Tibial artery (tissue), 4 donors: Measurements from ENCODE around the gene KL.

Experiments
- DNase-seq, 2 donors: peaks; one replicate each; pipeline ENCODE4 v3.0.0-alpha.2; 2019
- H3K27ac ChIP-seq, 2 donors: fragments of 200-600 bp; sonication (generic) in 1 of 2; 1 replicate in 1 of 2; 2 replicates in 1 of 2; pipeline ENCODE4 v1.5.1; 2018 to 2019; ENCODE audit warnings: mild to moderate bottlenecking in 1 of 2
- H3K27me3 ChIP-seq, 2 donors: fragments of 200-600 bp; sonication (generic) in 1 of 2; one replicate each; pipeline versions ENCODE4 v1.5.1 to v1.6.0; 2016 to 2019
- H3K36me3 ChIP-seq, 3 donors: fragments of 200-600 bp; sonication (generic) in 2 of 3; one replicate each; pipeline ENCODE4 v1.5.1; 2016 to 2019; ENCODE audit warnings: mild to moderate bottlenecking in 2 of 3
- H3K4me1 ChIP-seq, 4 donors: fragments of 200-600 bp; sonication (generic) in 2 of 4; 1 replicate in 3 of 4; 2 replicates in 1 of 4; pipeline ENCODE4 v1.5.1; 2016 to 2019
- H3K4me3 ChIP-seq, 2 donors: fragments of 200-600 bp; sonication (generic) in 1 of 2; 1 replicate in 1 of 2; 2 replicates in 1 of 2; pipeline ENCODE4 v1.5.1; 2018 to 2019; ENCODE audit warnings: mild to moderate bottlenecking in 2 of 2
- H3K9me3 ChIP-seq, 3 donors: fragments of 200-600 bp; sonication (generic) in 1 of 3; one replicate each; pipeline ENCODE4 v1.5.1; 2016 to 2019
- CTCF ChIP-seq, 2 experiments: fragments of 200-600 bp in 1 of 2; fragments of 450-650 bp in 1 of 2; IDR thresholded peaks; one replicate each; pipeline ENCODE4 v1.5.1; 2017 to 2019; ENCODE audit warnings: antibody characterized with exemption in 2 of 2, mild to moderate bottlenecking in 1 of 2, moderate library complexity in 1 of 2
- intact Hi-C: fragments of 100-400 bp; cut with DNase I; formaldehyde crosslinking; loops from one replicate; pipeline ENCODE4 v1.15.0; 2023; ENCODE audit warnings: low total_unique reads

KL gene

GRCh38 chr13:33016414-33017322 is at the start of gene KL:
Gene KL, plus strand, starts transcription at chr13:33016423. Its CDS starts 18 bp downstream, at chr13:33016441.
- DNase-seq = peak; percentile 29 to 66
- no peaks in the 10 kb centered on the region for H3K27me3 ChIP-seq
- intact Hi-C loops = no loop called here
- H3K9me3 ChIP-seq = no peaks in the 10 kb centered on the region
- no peaks in the 10 kb centered on the region for H3K36me3 ChIP-seq
- peak within 1 kb of the TSS; percentile 3 to 54 for H3K27ac ChIP-seq
- H3K4me1 ChIP-seq = peaks cover 0 to 16% (median 6%) of the 10 kb centered on the region in 4 donors
- no peak for TF ChIP-seq CTCF (IDR thresholded peaks at IDR 0.05)
- H3K4me3 ChIP-seq = peak within 1 kb of the TSS; percentile 51 to 57

- H3K4me1 ChIP-seq = peaks cover 0 to 11% (median 3%) of the 10 kb centered on the region in 4 donors
- no peak for DNase-seq
- H3K27ac ChIP-seq = no peak overlapping the region
- TF ChIP-seq CTCF (IDR thresholded peaks at IDR 0.05) = no peak
- intact Hi-C loops = no loop called here
- H3K36me3 ChIP-seq = no peaks in the 10 kb centered on the region
- H3K4me3 ChIP-seq = no peak overlapping the region
- H3K27me3 ChIP-seq = no peaks in the 10 kb centered on the region
- H3K9me3 ChIP-seq = no peaks in the 10 kb centered on the region
Observed at GRCh38 chr13:32967584-32968182, 48.5 kb upstream of the KL start.

- Histone ChIP-seq H3K9me3 (no peaks in the 10 kb centered on the region), H3K27ac (no peak overlapping the region), H3K27me3 (no peaks in the 10 kb centered on the region), H3K4me1 (peaks cover 0 to 11% (median 3%) of the 10 kb centered on the region in 4 donors), H3K36me3 (no peaks in the 10 kb centered on the region), H3K4me3 (no peak overlapping the region)
- intact Hi-C loops = no loop called here
- TF ChIP-seq CTCF (IDR thresholded peaks at IDR 0.05) = no peak
- no peak for DNase-seq
Observed at GRCh38 chr13:32968316-32968715, 47.9 kb upstream of the KL start.

GRCh38 chr13:32968793-32969192 is 47.4 kb upstream of the KL start:
- Histone ChIP-seq H3K9me3 (no peaks in the 10 kb centered on the region), H3K4me1 (peaks cover 0 to 11% (median 3%) of the 10 kb centered on the region in 4 donors), H3K4me3 (no peak overlapping the region), H3K27me3 (no peaks in the 10 kb centered on the region), H3K36me3 (no peaks in the 10 kb centered on the region), H3K27ac (peak overlapping the region in 1 of 2 donors; percentile 66)
- no peak for DNase-seq
- no peak for TF ChIP-seq CTCF (IDR thresholded peaks at IDR 0.05)
- intact Hi-C loops = no loop called here

GRCh38 chr13:32969516-32969941 is 46.7 kb upstream of the KL start:
- no peak for DNase-seq
- Histone ChIP-seq H3K27ac (peak overlapping the region; percentile 45 to 66), H3K9me3 (no peaks in the 10 kb centered on the region), H3K4me1 (peaks cover 0 to 11% (median 3%) of the 10 kb centered on the region in 4 donors), H3K36me3 (no peaks in the 10 kb centered on the region), H3K27me3 (no peaks in the 10 kb centered on the region), H3K4me3 (peak overlapping the region; percentile 37)
- intact Hi-C loops = no loop called here
- no peak for TF ChIP-seq CTCF (IDR thresholded peaks at IDR 0.05)
